ENCODE results near the gene RGP1. TPM values are rescaled to one million over a fixed set of nuclear protein-coding genes. Genes with fewer than 3 reads are reported as not detected.

Gene RGP1
- total and polyA plus RNA-seq, 9 of the 15 experiments (the other 6 are each of a cell fraction or from before 2014, with no cell fraction given), result 0.42 to 13.8 (median 6.7) TPM

- TF ChIP-seq, protein P1, sequence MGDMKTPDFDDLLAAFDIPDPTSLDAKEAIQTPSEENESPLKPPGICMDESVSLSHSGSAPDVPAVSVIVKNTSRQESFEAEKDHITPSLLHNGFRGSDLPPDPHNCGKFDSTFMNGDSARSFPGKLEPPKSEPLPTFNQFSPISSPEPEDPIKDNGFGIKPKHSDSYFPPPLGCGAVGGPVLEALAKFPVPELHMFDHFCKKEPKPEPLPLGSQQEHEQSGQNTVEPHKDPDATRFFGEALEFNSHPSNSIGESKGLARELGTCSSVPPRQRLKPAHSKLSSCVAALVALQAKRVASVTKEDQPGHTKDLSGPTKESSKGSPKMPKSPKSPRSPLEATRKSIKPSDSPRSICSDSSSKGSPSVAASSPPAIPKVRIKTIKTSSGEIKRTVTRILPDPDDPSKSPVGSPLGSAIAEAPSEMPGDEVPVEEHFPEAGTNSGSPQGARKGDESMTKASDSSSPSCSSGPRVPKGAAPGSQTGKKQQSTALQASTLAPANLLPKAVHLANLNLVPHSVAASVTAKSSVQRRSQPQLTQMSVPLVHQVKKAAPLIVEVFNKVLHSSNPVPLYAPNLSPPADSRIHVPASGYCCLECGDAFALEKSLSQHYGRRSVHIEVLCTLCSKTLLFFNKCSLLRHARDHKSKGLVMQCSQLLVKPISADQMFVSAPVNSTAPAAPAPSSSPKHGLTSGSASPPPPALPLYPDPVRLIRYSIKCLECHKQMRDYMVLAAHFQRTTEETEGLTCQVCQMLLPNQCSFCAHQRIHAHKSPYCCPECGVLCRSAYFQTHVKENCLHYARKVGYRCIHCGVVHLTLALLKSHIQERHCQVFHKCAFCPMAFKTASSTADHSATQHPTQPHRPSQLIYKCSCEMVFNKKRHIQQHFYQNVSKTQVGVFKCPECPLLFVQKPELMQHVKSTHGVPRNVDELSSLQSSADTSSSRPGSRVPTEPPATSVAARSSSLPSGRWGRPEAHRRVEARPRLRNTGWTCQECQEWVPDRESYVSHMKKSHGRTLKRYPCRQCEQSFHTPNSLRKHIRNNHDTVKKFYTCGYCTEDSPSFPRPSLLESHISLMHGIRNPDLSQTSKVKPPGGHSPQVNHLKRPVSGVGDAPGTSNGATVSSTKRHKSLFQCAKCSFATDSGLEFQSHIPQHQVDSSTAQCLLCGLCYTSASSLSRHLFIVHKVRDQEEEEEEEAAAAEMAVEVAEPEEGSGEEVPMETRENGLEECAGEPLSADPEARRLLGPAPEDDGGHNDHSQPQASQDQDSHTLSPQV (IDR thresholded peaks at IDR 0.05), result no peak
- no peak for TF ChIP-seq ZNF384 (IDR thresholded peaks at IDR 0.05; ENCODE audit: low read depth, low read length)
Measured at GRCh38 chr9:35753466-35753865, 4.4 kb downstream of the RGP1 start (continued).

DNA sequence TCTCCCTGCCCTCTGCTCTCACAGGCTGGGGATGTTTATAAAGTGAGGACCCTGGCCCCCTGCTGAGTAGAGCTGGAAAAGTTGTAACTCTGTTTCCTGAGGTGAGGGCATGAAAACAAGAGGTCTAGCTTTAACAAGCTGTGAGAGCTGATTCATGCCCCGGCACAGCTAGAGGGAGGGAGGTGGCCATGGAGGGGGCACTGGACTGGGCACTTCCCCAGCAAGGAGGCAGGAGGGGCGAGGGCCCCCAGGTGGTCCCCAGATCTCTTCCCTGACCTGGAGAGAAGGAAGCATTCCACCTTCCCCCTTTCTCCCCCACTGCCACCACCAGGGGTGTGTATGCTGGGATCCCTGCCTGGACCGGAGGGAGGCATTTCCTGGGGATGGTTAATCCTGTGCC, 5.2 kb downstream of the RGP1 start, which contains the start of gene MSMP:
Gene MSMP (minus strand): TSS at position 13 of the 400 bp plus-strand sequence. CDS start 147 bp downstream, outside the sequence.
- DNase-seq (ENCODE audit: extremely low read depth in 1 of 4, low spot score in 3 of 4) (no peak), FAIRE-seq (no peak), ATAC-seq (no peak)
- H3K9me3 ChIP-seq (replicated peaks; ENCODE audit: control insufficient read depth, insufficient read depth, low read depth, low read length), result no peaks in the 10 kb centered on the region
- H3K36me3 ChIP-seq (ENCODE audit: control insufficient read depth, insufficient read depth, low read length), result peaks cover 31% of the 10 kb centered on the region; the same call in 2 of the 3 replicates
- intact Hi-C loops (cut with micrococcal nuclease), result no loop called here
- H3K4me1 ChIP-seq (replicated peaks in 1 of 2; ENCODE audit: control insufficient read depth in 2 of 2, insufficient read depth in 2 of 2, low read length in 2 of 2), result peaks cover 9 to 15% of the 10 kb centered on the region in 2 experiments
- H3K4me2 ChIP-seq (ENCODE audit: insufficient read depth, low read length), result no peak within 1 kb of the TSS
- no peaks in the 10 kb centered on the region for H4K20me1 ChIP-seq (replicated peaks; ENCODE audit: control insufficient read depth, insufficient read depth, low read length)
- peaks cover 32% of the 10 kb centered on the region for H3K79me2 ChIP-seq (ENCODE audit: control insufficient read depth, insufficient read depth, low read length)
- POLR2A ChIA-PET, result interaction anchor here (0.8 to 1.7 kb wide), 3 partner anchors 13 to 22 kb away, joined by 3 to 6 read pairs (median 5); partner anchors contain the start of genes CREB3 and TLN1
- 84% methylated on average over 2 of the region's 3 CpGs for WGBS (ENCODE audit: insufficient coverage, low coverage, missing lambda C conversion rate)
- in situ Hi-C loops (cut with MboI), result no loop called here
- H3K27ac ChIP-seq (ENCODE audit: extremely low read depth, low read depth, low read length), result no peak within 1 kb of the TSS
- no peak within 1 kb of the TSS for H2AFZ ChIP-seq (ENCODE audit: low read depth, low read length)
- no TSS peak for BruUV-seq (replicated peaks)
- no peaks in the 10 kb centered on the region for H3K9me1 ChIP-seq (ENCODE audit: control insufficient read depth, insufficient read depth, low read length)
- CTCF ChIA-PET (ENCODE audit: low intra/inter-chr PET ratio), result no interaction called here
- no peaks in the 10 kb centered on the region for H3K27me3 ChIP-seq (ENCODE audit: control insufficient read depth in 2 of 2, insufficient read depth in 2 of 2, low read length in 2 of 2)
- no peak within 1 kb of the TSS for H3K4me3 ChIP-seq
- H3K9ac ChIP-seq (ENCODE audit: insufficient read depth in 1 of 2, low read depth in 2 of 2, low read length in 2 of 2), result no peak within 1 kb of the TSS
- TF ChIP-seq XRCC4 (IDR thresholded peaks at IDR 0.05; ENCODE audit: extremely low read depth, insufficient read depth, insufficient read length) (no peak), CHD1 (IDR thresholded peaks at IDR 0.05; ENCODE audit: low read length) (no peak)
- TF ChIP-seq, protein P1 (IDR thresholded peaks at IDR 0.05), result no peak
- TF ChIP-seq, protein P2, sequence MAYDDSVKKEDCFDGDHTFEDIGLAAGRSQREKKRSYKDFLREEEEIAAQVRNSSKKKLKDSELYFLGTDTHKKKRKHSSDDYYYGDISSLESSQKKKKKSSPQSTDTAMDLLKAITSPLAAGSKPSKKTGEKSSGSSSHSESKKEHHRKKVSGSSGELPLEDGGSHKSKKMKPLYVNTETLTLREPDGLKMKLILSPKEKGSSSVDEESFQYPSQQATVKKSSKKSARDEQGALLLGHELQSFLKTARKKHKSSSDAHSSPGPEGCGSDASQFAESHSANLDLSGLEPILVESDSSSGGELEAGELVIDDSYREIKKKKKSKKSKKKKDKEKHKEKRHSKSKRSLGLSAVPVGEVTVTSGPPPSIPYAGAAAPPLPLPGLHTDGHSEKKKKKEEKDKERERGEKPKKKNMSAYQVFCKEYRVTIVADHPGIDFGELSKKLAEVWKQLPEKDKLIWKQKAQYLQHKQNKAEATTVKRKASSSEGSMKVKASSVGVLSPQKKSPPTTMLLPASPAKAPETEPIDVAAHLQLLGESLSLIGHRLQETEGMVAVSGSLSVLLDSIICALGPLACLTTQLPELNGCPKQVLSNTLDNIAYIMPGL (CRISPR knock-in tag; IDR thresholded peaks at IDR 0.05), result no peak
